ENCODE measurements around the gene JUN. TPM values are rescaled to one million over a fixed set of nuclear protein-coding genes. Genes with fewer than 3 reads are reported as not detected.
A peak's percentile ranks its signal among the peaks of the same experiment; 100 is the strongest.

The JUN gene
- total and polyA plus RNA-seq, 2 donors (not counting 3 experiments of a cell fraction or from before 2014, with no cell fraction given): 88.3 to 89.3 TPM

DNA sequence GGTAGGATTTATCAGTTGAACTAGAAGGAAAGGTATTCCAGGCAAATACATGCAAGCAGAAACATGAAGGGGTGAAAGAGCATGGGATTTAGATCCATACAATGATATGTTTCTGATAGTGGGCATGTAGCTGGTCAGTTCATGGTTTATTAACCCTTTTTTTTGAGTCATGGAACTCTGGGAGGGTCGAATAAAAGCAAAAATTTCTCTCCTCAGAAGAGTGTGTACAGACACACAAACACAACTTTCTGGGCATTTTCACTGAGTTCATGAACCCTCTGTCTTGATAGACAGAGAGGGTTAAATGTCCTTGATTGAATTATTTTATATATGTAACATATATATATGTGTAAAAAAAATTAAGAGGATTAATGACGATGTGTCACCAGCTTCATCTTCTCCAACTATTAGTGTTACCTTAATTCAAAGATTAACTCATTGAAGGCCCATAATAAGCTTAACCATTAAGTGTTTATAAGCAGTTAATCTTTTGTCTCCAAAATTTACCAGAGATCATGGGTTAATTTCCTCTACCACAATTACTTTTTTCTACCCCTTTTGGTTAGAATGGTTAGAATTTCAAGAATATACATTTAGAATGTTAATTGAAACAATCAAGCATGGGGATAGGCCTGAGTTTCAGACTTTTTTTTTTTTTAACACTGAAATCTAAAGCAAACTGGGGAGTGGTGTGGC lies 4.6 kb downstream of the JUN start:
- FAIRE-seq (no peak), DNase-seq (ENCODE audit: low read depth, low spot score) (peak; percentile 56)
- no peaks in the 10 kb centered on the region for H3K27me3 ChIP-seq (ENCODE audit: control insufficient read depth in 2 of 2, insufficient read depth in 2 of 2, low read length in 2 of 2)
- no peaks in the 10 kb centered on the region for H3K9me3 ChIP-seq (replicated peaks; ENCODE audit: control insufficient read depth, insufficient read depth, low read length)
- no peak overlapping the region for H3K9ac ChIP-seq (replicated peaks; ENCODE audit: extremely low read depth, insufficient read depth, low read length)
- BruUV-seq (replicated peaks): no TSS peak
- ChIA-PET CTCF (interaction anchor here (0.8 to 2.3 kb wide), 11 partner anchors 9 to 980 kb away, joined by 3 to 12 read pairs (median 3); no protein-coding TSS in a partner anchor), POLR2A (interaction anchor here (0.6 to 3.1 kb wide), 5 partner anchors 10 to 980 kb away, joined by 3 to 8 read pairs (median 4); no protein-coding TSS in a partner anchor)
- H3K27ac ChIP-seq (ENCODE audit: insufficient read depth, low read depth, low read length): no peak overlapping the region
- peaks cover 15% of the 10 kb centered on the region for H3K4me1 ChIP-seq (ENCODE audit: control insufficient read depth, extremely low read depth, insufficient read depth, low read length)
- H3K4me3 ChIP-seq (replicated peaks in 1 of 3; ENCODE audit: insufficient read depth in 1 of 3, low read depth in 1 of 3, low read length in 3 of 3): no peak overlapping the region
- no peaks in the 10 kb centered on the region for H4K20me1 ChIP-seq (replicated peaks; ENCODE audit: control insufficient read depth, extremely low read depth, insufficient read depth, low read length)
- no peak for TF ChIP-seq MYC (IDR thresholded peaks at IDR 0.05; ENCODE audit: low read depth, low read length)
- no peak for TF ChIP-seq POLR2A (IDR thresholded peaks at IDR 0.05; ENCODE audit: low read depth, low read length)
- peak; percentile 12 for TF ChIP-seq FOS (IDR thresholded peaks at IDR 0.05; ENCODE audit: borderline replicate concordance, insufficient read depth, low read length)
- no peak for TF ChIP-seq EZH2 (IDR thresholded peaks at IDR 0.05; ENCODE audit: borderline replicate concordance, low read depth, low read length, severe bottlenecking)
- no peak for TF ChIP-seq JUN (IDR thresholded peaks at IDR 0.05; ENCODE audit: borderline replicate concordance, insufficient read depth, insufficient read length, low read depth)
- TF ChIP-seq, protein P1, sequence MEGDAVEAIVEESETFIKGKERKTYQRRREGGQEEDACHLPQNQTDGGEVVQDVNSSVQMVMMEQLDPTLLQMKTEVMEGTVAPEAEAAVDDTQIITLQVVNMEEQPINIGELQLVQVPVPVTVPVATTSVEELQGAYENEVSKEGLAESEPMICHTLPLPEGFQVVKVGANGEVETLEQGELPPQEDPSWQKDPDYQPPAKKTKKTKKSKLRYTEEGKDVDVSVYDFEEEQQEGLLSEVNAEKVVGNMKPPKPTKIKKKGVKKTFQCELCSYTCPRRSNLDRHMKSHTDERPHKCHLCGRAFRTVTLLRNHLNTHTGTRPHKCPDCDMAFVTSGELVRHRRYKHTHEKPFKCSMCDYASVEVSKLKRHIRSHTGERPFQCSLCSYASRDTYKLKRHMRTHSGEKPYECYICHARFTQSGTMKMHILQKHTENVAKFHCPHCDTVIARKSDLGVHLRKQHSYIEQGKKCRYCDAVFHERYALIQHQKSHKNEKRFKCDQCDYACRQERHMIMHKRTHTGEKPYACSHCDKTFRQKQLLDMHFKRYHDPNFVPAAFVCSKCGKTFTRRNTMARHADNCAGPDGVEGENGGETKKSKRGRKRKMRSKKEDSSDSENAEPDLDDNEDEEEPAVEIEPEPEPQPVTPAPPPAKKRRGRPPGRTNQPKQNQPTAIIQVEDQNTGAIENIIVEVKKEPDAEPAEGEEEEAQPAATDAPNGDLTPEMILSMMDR (IDR thresholded peaks at IDR 0.05; ENCODE audit: extremely low read depth in 1 of 2, insufficient read depth in 1 of 2, low read depth in 1 of 2, low read length in 2 of 2): no peak
- no peak for TF ChIP-seq POLR2AphosphoS5 (IDR thresholded peaks at IDR 0.05; ENCODE audit: insufficient read depth, low read depth, low read length)
- TF ChIP-seq, protein P2, sequence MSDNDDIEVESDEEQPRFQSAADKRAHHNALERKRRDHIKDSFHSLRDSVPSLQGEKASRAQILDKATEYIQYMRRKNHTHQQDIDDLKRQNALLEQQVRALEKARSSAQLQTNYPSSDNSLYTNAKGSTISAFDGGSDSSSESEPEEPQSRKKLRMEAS (IDR thresholded peaks at IDR 0.05; ENCODE audit: insufficient read depth, insufficient read length): no peak
- peak; percentile 13 for TF ChIP-seq GATA2 (IDR thresholded peaks at IDR 0.05; ENCODE audit: insufficient read depth, insufficient read length, low read depth, low read length)
- no peaks in the 10 kb centered on the region for H3K36me3 ChIP-seq (ENCODE audit: control insufficient read depth in 2 of 2, extremely low read depth in 1 of 2, insufficient read depth in 2 of 2, low read length in 2 of 2)
- dilution Hi-C loops (cut with MboI; ENCODE audit: extremely low pct_ligation_motif_present, low sequenced_read_pairs): no loop called here
- peaks cover 35% of the 10 kb centered on the region for H3K79me2 ChIP-seq (ENCODE audit: control insufficient read depth, insufficient read depth, low read length)
- intact Hi-C loops (cut with micrococcal nuclease): loop anchor here (1.0 kb wide), 1 partner anchor 24 kb away; no protein-coding TSS in a partner anchor
- H2AFZ ChIP-seq (ENCODE audit: low read depth, low read length): no peak overlapping the region
- no peak overlapping the region for H3K4me2 ChIP-seq (ENCODE audit: insufficient read depth, low read length)
- no peaks in the 10 kb centered on the region for H3K9me1 ChIP-seq (replicated peaks; ENCODE audit: control insufficient read depth, extremely low read depth, insufficient read depth, low read length)

Data from endothelial cell of umbilical vein (primary cell).